Glomerular visceral epithelial cell (primary cell): ENCODE data around the gene TPGS1.

Experiments used
- DNase-seq: peaks from one replicate; pipeline ENCODE4 v3.0.0-alpha.2; 2016; ENCODE audit errors: extremely low spot score

The TPGS1 gene

GRCh38 chr19:518598-519231 is 11.4 kb downstream of the TPGS1 start:
- no peak for DNase-seq

GRCh38 chr19:519449-519865 is 12.2 kb downstream of the TPGS1 start:
- DNase-seq = no peak

GRCh38 chr19:522726-523125 is 15.4 kb downstream of the TPGS1 start:
- no peak for DNase-seq

GRCh38 chr19:524062-524674 is 16.9 kb downstream of the TPGS1 start:
- no peak for DNase-seq

- no peak for DNase-seq
Measured at GRCh38 chr19:525029-525428, 17.7 kb downstream of the TPGS1 start.

GRCh38 chr19:525857-526419 is 18.6 kb downstream of the TPGS1 start:
- DNase-seq = no peak

- DNase-seq = no peak
Measured at GRCh38 chr19:530134-531008, 23.1 kb downstream of the TPGS1 start.

GRCh38 chr19:531009-531752 is 23.9 kb downstream of the TPGS1 start:
- DNase-seq = peak; percentile 92

- DNase-seq = peak; percentile 35
Measured at GRCh38 chr19:531753-532560, 24.7 kb downstream of the TPGS1 start, which contains the start of gene CDC34. Gene CDC34, plus strand, starts transcription at chr19:531760. Its CDS starts 172 bp downstream, at chr19:531932.

GRCh38 chr19:532561-533363 is 25.5 kb downstream of the TPGS1 start:
- DNase-seq = peak; percentile 64

- DNase-seq = no peak
Measured at GRCh38 chr19:533364-534058, 26.2 kb downstream of the TPGS1 start.

GRCh38 chr19:534088-534487 is 26.8 kb downstream of the TPGS1 start:
- no peak for DNase-seq

GRCh38 chr19:535017-535835 is 27.9 kb downstream of the TPGS1 start:
- peak; percentile 64 for DNase-seq

GRCh38 chr19:536031-536880 is 29.0 kb downstream of the TPGS1 start:
- no peak for DNase-seq

- no peak for DNase-seq
Measured at GRCh38 chr19:536881-537404, 29.6 kb downstream of the TPGS1 start.

GRCh38 chr19:538641-539428 is 31.5 kb downstream of the TPGS1 start:
- no peak for DNase-seq
